ENCODE measurements around the gene EGFLAM.

The EGFLAM gene

GRCh38 chr5:38364825-38365224 lies 106.5 kb downstream of the EGFLAM start:
- no peaks in the 10 kb centered on the region for H3K9me3 ChIP-seq (ENCODE audit: insufficient read depth, low read depth, low read length)
- no peak overlapping the region for H3K9ac ChIP-seq (ENCODE audit: low read depth, low read length)
- no peak overlapping the region for H3K27ac ChIP-seq (ENCODE audit: low read length)
- H3K36me3 ChIP-seq (ENCODE audit: insufficient read depth, low read depth, low read length), result no peaks in the 10 kb centered on the region
- H3K4me3 ChIP-seq (ENCODE audit: low read length), result no peak overlapping the region
- H3K27me3 ChIP-seq (ENCODE audit: insufficient read depth, low read length), result no peaks in the 10 kb centered on the region
- no peaks in the 10 kb centered on the region for H3K4me1 ChIP-seq (ENCODE audit: insufficient read depth, low read length)

- no peak overlapping the region for H3K9ac ChIP-seq (ENCODE audit: low read depth, low read length)
- no peak overlapping the region for H3K27ac ChIP-seq (ENCODE audit: low read length)
- H3K36me3 ChIP-seq (ENCODE audit: insufficient read depth, low read depth, low read length), result no peaks in the 10 kb centered on the region
- no peaks in the 10 kb centered on the region for H3K27me3 ChIP-seq (ENCODE audit: insufficient read depth, low read length)
- H3K9me3 ChIP-seq (ENCODE audit: insufficient read depth, low read depth, low read length), result no peaks in the 10 kb centered on the region
- no peaks in the 10 kb centered on the region for H3K4me1 ChIP-seq (ENCODE audit: insufficient read depth, low read length)
- H3K4me3 ChIP-seq (ENCODE audit: low read length), result no peak overlapping the region
These were observed 109.1 kb downstream of the EGFLAM start for GRCh38 chr5:38367410-38367809.

DNA sequence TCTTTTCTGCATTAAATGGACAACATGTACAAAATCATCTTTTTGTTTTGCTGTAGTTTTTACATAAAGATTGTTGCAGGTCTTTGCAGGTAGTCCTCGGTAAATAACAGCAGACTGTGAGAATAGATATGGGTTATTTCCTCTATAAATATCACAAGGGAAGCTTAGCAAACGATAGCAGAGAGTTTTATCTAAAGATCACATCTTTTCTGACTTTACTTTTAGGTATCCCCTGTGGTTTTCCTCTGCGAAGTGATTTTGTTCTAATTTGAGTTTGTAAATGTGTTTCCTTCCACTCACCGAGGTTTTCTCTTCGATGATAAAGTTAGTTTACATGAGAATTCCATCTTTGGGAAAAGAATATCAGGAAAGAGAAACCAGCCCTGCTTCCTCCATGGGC lies 109.6 kb downstream of the EGFLAM start:
- no peaks in the 10 kb centered on the region for H3K9me3 ChIP-seq (ENCODE audit: insufficient read depth, low read depth, low read length)
- no peak overlapping the region for H3K27ac ChIP-seq (ENCODE audit: low read length)
- H3K4me3 ChIP-seq (ENCODE audit: low read length), result no peak overlapping the region
- no peaks in the 10 kb centered on the region for H3K4me1 ChIP-seq (ENCODE audit: insufficient read depth, low read length)
- H3K9ac ChIP-seq (ENCODE audit: low read depth, low read length), result no peak overlapping the region
- H3K27me3 ChIP-seq (ENCODE audit: insufficient read depth, low read length), result no peaks in the 10 kb centered on the region
- H3K36me3 ChIP-seq (ENCODE audit: insufficient read depth, low read depth, low read length), result no peaks in the 10 kb centered on the region

- H3K36me3 ChIP-seq (ENCODE audit: insufficient read depth, low read depth, low read length), result no peaks in the 10 kb centered on the region
- no peak overlapping the region for H3K27ac ChIP-seq (ENCODE audit: low read length)
- peaks cover 5% of the 10 kb centered on the region; the same call in 1 of the 2 replicates for H3K27me3 ChIP-seq (ENCODE audit: insufficient read depth, low read length)
- H3K9me3 ChIP-seq (ENCODE audit: insufficient read depth, low read depth, low read length), result no peaks in the 10 kb centered on the region
- no peaks in the 10 kb centered on the region for H3K4me1 ChIP-seq (ENCODE audit: insufficient read depth, low read length)
- H3K9ac ChIP-seq (ENCODE audit: low read depth, low read length), result no peak overlapping the region
- H3K4me3 ChIP-seq (ENCODE audit: low read length), result no peak overlapping the region
These were observed 111.3 kb downstream of the EGFLAM start for GRCh38 chr5:38369692-38370091.

DNA sequence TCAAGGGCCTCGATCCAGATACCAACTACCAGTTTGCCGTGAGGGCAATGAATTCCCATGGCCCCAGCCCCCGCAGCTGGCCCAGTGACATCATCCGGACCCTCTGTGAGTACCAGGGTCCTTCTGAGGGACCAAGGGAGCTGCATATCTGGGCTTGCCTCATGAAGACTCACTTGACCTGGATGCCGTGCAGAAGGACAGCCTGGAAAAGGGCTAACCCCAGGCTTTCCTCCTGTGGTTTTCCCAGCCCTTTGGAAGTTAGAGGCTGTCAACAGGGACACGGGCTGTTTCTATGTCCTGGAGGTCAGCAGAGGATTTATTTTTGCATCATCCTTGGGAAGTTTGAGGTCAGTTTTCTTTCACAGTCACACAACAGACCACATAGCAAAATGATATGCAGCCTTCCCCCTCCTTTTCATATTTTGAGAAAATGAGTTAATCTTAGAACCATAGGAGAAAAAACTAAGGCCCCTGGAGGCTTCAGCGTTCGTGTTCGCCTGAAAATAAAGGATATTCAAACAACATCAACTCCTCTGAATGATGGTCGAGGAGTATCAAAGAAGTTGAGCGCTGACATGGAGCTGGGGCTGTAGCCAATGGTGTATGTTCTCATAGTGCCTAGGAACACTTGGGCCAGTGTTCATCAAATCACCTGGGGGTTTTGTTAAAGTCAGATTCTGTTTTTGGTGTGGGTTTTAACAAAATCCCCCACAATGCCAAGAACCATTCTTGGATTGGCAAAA lies 112.2 kb downstream of the EGFLAM start:
- Histone ChIP-seq H3K27ac (ENCODE audit: low read length) (no peak overlapping the region), H3K9me3 (ENCODE audit: insufficient read depth, low read depth, low read length) (no peaks in the 10 kb centered on the region), H3K4me3 (ENCODE audit: low read length) (no peak overlapping the region), H3K36me3 (ENCODE audit: insufficient read depth, low read depth, low read length) (no peaks in the 10 kb centered on the region), H3K9ac (ENCODE audit: low read depth, low read length) (no peak overlapping the region), H3K27me3 (ENCODE audit: insufficient read depth, low read length) (peaks cover 6% of the 10 kb centered on the region; the same call in 1 of the 2 replicates), H3K4me1 (ENCODE audit: insufficient read depth, low read length) (no peaks in the 10 kb centered on the region)

- peaks cover 6% of the 10 kb centered on the region; the same call in 1 of the 2 replicates for H3K27me3 ChIP-seq (ENCODE audit: insufficient read depth, low read length)
- no peak overlapping the region for H3K4me3 ChIP-seq (ENCODE audit: low read length)
- H3K9ac ChIP-seq (ENCODE audit: low read depth, low read length), result no peak overlapping the region
- H3K9me3 ChIP-seq (ENCODE audit: insufficient read depth, low read depth, low read length), result no peaks in the 10 kb centered on the region
- no peaks in the 10 kb centered on the region for H3K36me3 ChIP-seq (ENCODE audit: insufficient read depth, low read depth, low read length)
- H3K4me1 ChIP-seq (ENCODE audit: insufficient read depth, low read length), result no peaks in the 10 kb centered on the region
- no peak overlapping the region for H3K27ac ChIP-seq (ENCODE audit: low read length)
These were observed 113.2 kb downstream of the EGFLAM start for GRCh38 chr5:38371596-38371995.

GRCh38 chr5:38373743-38374142 lies 115.4 kb downstream of the EGFLAM start:
- no peak overlapping the region for H3K4me3 ChIP-seq (ENCODE audit: low read length)
- peaks cover 12% of the 10 kb centered on the region; the same call in 1 of the 2 replicates for H3K27me3 ChIP-seq (ENCODE audit: insufficient read depth, low read length)
- H3K4me1 ChIP-seq (ENCODE audit: insufficient read depth, low read length), result peaks cover under 1% of the 10 kb centered on the region; the same call in 1 of the 2 replicates
- no peak overlapping the region for H3K27ac ChIP-seq (ENCODE audit: low read length)
- no peaks in the 10 kb centered on the region for H3K9me3 ChIP-seq (ENCODE audit: insufficient read depth, low read depth, low read length)
- H3K9ac ChIP-seq (ENCODE audit: low read depth, low read length), result no peak overlapping the region
- H3K36me3 ChIP-seq (ENCODE audit: insufficient read depth, low read depth, low read length), result no peaks in the 10 kb centered on the region

DNA sequence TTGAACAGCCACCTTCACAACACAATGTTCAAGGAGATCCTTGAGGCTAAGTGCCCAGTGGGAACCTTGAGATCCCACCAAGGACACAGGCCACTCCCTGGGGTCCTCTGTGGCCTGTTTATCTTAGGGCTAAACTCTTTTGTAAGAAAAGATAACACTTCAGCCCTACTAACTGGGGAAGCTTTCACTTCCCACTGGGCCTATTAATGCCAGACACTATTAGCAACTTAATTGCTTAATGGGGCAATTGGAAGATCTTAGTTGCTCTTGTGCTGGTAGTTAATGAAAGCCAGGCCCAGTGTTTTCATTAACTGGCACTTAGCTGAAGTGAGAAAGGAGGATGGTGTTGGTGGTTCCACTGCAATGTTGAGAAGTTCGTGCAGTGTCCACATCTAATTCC lies 117.1 kb downstream of the EGFLAM start:
- H3K4me3 ChIP-seq (ENCODE audit: low read length), result no peak overlapping the region
- H3K4me1 ChIP-seq (ENCODE audit: insufficient read depth, low read length), result peaks cover 17% of the 10 kb centered on the region
- H3K36me3 ChIP-seq (ENCODE audit: insufficient read depth, low read depth, low read length), result no peaks in the 10 kb centered on the region
- no peak overlapping the region for H3K27ac ChIP-seq (ENCODE audit: low read length)
- H3K9ac ChIP-seq (ENCODE audit: low read depth, low read length), result no peak overlapping the region
- H3K9me3 ChIP-seq (ENCODE audit: insufficient read depth, low read depth, low read length), result no peaks in the 10 kb centered on the region
- H3K27me3 ChIP-seq (ENCODE audit: insufficient read depth, low read length), result peaks cover 12% of the 10 kb centered on the region; the same call in 1 of the 2 replicates

DNA sequence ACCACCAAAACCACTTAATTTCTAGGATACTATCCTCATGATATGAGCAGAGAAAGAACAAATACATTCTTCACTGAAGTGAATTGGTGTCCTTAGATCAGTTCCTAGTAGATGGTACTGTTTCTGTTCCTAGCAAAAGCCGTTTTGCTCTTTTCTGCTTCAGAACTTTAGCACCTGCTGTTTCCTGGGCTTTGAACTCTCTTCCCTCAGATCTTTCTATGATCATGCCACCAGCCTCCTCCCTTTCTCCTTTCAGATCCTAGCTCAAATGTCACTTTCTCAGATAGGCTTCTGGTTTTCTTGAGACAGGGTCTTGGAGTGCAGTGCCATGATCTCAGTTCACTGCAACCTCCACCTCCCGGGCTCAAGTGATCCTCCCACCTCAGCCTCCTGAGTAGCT lies 118.0 kb downstream of the EGFLAM start:
- Histone ChIP-seq H3K27me3 (ENCODE audit: insufficient read depth, low read length) (peaks cover 12% of the 10 kb centered on the region; the same call in 1 of the 2 replicates), H3K9ac (ENCODE audit: low read depth, low read length) (no peak overlapping the region), H3K27ac (ENCODE audit: low read length) (no peak overlapping the region), H3K36me3 (ENCODE audit: insufficient read depth, low read depth, low read length) (no peaks in the 10 kb centered on the region), H3K9me3 (ENCODE audit: insufficient read depth, low read depth, low read length) (no peaks in the 10 kb centered on the region), H3K4me3 (ENCODE audit: low read length) (no peak overlapping the region), H3K4me1 (ENCODE audit: insufficient read depth, low read length) (peaks cover 27% of the 10 kb centered on the region)

GRCh38 chr5:38378579-38378978 lies 120.2 kb downstream of the EGFLAM start:
- Histone ChIP-seq H3K27ac (ENCODE audit: low read length) (no peak overlapping the region), H3K27me3 (ENCODE audit: insufficient read depth, low read length) (peaks cover 12% of the 10 kb centered on the region; the same call in 1 of the 2 replicates), H3K4me3 (ENCODE audit: low read length) (no peak overlapping the region), H3K4me1 (ENCODE audit: insufficient read depth, low read length) (peaks cover 30% of the 10 kb centered on the region), H3K36me3 (ENCODE audit: insufficient read depth, low read depth, low read length) (no peaks in the 10 kb centered on the region), H3K9me3 (ENCODE audit: insufficient read depth, low read depth, low read length) (no peaks in the 10 kb centered on the region), H3K9ac (ENCODE audit: low read depth, low read length) (no peak overlapping the region)

GRCh38 chr5:38379350-38379937 lies 121.1 kb downstream of the EGFLAM start:
- Histone ChIP-seq H3K4me1 (ENCODE audit: insufficient read depth, low read length) (peaks cover 31% of the 10 kb centered on the region), H3K9me3 (ENCODE audit: insufficient read depth, low read depth, low read length) (no peaks in the 10 kb centered on the region), H3K36me3 (ENCODE audit: insufficient read depth, low read depth, low read length) (no peaks in the 10 kb centered on the region), H3K27ac (ENCODE audit: low read length) (no peak overlapping the region), H3K27me3 (ENCODE audit: insufficient read depth, low read length) (peaks cover 10% of the 10 kb centered on the region; the same call in 1 of the 2 replicates), H3K4me3 (ENCODE audit: low read length) (peak overlapping the region; percentile 9; the same call in 1 of the 2 replicates), H3K9ac (ENCODE audit: low read depth, low read length) (no peak overlapping the region)

DNA sequence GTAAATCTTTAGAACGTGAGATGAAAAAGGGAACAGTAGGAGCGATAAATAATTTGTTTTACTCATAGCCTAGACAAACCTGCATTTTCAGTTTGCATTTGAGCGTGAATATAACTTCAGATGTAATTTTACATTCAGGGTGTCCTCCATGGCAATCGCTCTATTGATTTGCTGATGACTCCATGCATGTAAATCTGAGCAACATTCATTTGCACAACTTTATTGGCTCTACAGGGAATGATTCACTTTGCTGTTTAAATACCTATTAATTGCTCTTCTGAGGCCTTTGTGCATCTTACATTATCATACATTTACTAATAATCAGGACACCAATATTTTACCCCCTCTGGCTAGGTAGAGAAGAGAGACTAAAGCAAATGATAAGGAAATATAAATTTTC lies 122.2 kb downstream of the EGFLAM start:
- H3K9ac ChIP-seq (ENCODE audit: low read depth, low read length), result peak overlapping the region; percentile 33; the same call in 1 of the 2 replicates
- H3K27ac ChIP-seq (ENCODE audit: low read length), result no peak overlapping the region
- peaks cover 32% of the 10 kb centered on the region for H3K4me1 ChIP-seq (ENCODE audit: insufficient read depth, low read length)
- peak overlapping the region; percentile 32; the same call in 1 of the 2 replicates for H3K4me3 ChIP-seq (ENCODE audit: low read length)
- H3K36me3 ChIP-seq (ENCODE audit: insufficient read depth, low read depth, low read length), result no peaks in the 10 kb centered on the region
- H3K27me3 ChIP-seq (ENCODE audit: insufficient read depth, low read length), result peaks cover 6% of the 10 kb centered on the region; the same call in 1 of the 2 replicates
- H3K9me3 ChIP-seq (ENCODE audit: insufficient read depth, low read depth, low read length), result no peaks in the 10 kb centered on the region
